ENCODE measurements around the gene TSC2.

The TSC2 gene

GRCh38 chr16:2002406-2003230 is 45.2 kb upstream of the TSC2 start:
- no peak overlapping the region for H3K27ac ChIP-seq
- no peak for TF ChIP-seq ZFX (IDR thresholded peaks at IDR 0.05; ENCODE audit: borderline replicate concordance)
- TF ChIP-seq, protein P1, sequence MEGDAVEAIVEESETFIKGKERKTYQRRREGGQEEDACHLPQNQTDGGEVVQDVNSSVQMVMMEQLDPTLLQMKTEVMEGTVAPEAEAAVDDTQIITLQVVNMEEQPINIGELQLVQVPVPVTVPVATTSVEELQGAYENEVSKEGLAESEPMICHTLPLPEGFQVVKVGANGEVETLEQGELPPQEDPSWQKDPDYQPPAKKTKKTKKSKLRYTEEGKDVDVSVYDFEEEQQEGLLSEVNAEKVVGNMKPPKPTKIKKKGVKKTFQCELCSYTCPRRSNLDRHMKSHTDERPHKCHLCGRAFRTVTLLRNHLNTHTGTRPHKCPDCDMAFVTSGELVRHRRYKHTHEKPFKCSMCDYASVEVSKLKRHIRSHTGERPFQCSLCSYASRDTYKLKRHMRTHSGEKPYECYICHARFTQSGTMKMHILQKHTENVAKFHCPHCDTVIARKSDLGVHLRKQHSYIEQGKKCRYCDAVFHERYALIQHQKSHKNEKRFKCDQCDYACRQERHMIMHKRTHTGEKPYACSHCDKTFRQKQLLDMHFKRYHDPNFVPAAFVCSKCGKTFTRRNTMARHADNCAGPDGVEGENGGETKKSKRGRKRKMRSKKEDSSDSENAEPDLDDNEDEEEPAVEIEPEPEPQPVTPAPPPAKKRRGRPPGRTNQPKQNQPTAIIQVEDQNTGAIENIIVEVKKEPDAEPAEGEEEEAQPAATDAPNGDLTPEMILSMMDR (IDR thresholded peaks at IDR 0.05), result no peak

- peak overlapping the region; percentile 64; the same call in 1 of the 2 replicates for H3K27ac ChIP-seq
- no peak for TF ChIP-seq ZFX (IDR thresholded peaks at IDR 0.05; ENCODE audit: borderline replicate concordance)
- TF ChIP-seq, protein P1 (IDR thresholded peaks at IDR 0.05), result no peak
These were observed 44.5 kb upstream of the TSC2 start for GRCh38 chr16:2003231-2003826.

- H3K27ac ChIP-seq, result peak overlapping the region; percentile 64
- no peak for TF ChIP-seq ZFX (IDR thresholded peaks at IDR 0.05; ENCODE audit: borderline replicate concordance)
- TF ChIP-seq, protein P1 (IDR thresholded peaks at IDR 0.05), result peak; percentile 99
These were observed 43.8 kb upstream of the TSC2 start for GRCh38 chr16:2003827-2004641.

- H3K27ac ChIP-seq, result peak overlapping the region; percentile 64
- TF ChIP-seq, protein P1 (IDR thresholded peaks at IDR 0.05), result no peak
- no peak for TF ChIP-seq ZFX (IDR thresholded peaks at IDR 0.05; ENCODE audit: borderline replicate concordance)
These were observed 42.8 kb upstream of the TSC2 start for GRCh38 chr16:2004795-2005517.

DNA sequence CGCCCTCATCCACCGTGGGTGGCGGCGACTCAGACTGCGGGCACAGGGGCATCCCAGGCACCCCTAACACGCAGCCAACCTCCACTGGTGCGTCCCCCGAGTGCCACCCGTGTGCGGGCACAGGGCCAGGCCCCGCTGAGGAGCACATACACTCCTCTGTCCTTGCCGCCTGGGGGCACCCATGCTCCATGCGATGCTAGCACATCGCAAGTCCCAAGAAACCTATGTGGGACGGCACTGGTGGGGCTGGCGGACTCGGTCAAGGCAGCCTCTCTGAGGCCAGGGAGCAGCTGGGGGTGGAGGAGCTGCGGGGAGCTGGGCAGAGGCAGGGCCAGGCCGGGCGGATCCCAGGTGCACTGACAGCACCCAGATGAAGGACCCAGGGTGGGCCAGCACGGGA is 42.1 kb upstream of the TSC2 start:
- TF ChIP-seq ZFX (IDR thresholded peaks at IDR 0.05; ENCODE audit: borderline replicate concordance), result no peak
- TF ChIP-seq, protein P1 (IDR thresholded peaks at IDR 0.05), result peak; percentile 6; the same call in 1 of the 2 replicates
- H3K27ac ChIP-seq, result no peak overlapping the region

DNA sequence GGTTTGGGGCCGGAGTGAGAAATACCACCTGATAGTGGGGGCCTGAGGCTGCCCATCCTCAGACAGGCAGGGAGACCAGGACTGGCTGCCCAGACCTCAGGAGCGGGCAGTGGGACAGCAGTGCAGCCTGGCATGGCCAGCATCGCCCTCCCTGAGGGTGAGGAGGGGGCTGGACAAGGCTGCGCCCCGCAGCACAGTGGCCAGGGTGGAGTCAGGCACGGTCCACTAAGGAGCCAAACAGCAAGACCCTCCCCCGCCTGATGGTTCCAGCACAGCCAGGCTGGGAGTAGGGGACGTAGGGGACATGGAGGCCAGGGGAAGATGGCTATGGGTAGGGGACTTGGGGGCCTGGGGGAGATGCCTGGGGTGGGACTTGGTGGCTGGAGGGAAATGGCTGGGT is 41.5 kb upstream of the TSC2 start:
- TF ChIP-seq ZFX (IDR thresholded peaks at IDR 0.05; ENCODE audit: borderline replicate concordance), result no peak
- TF ChIP-seq, protein P1 (IDR thresholded peaks at IDR 0.05), result no peak
- no peak overlapping the region for H3K27ac ChIP-seq

Data from 22Rv1 (cell line).